Cardiac fibroblast (primary cell): ENCODE results near the gene RPL39.
"Not testable (repeated sequence)": the region's sequence is repeated elsewhere in the genome, so short reads cannot be mapped to it uniquely, and the experiment has no call there.

Experiments used
- DNase-seq, 2 donors: peaks; one replicate each; pipeline versions ENCODE4 v3.0.0 to v3.0.0-alpha.2; 2010; ENCODE audit warnings: low read depth in 2 of 2
- H3K4me3 ChIP-seq, 2 donors: replicated peaks in 1 of 2; 1 replicate in 1 of 2; 2 replicates in 1 of 2; pipeline ENCODE4 v1.5.1; 2011; ENCODE audit warnings: low read depth in 2 of 2, low read length in 2 of 2, mild to moderate bottlenecking in 2 of 2, moderate library complexity in 1 of 2
- CTCF ChIP-seq: IDR thresholded peaks from one replicate; pipeline ENCODE4 v1.5.1; 2011; ENCODE audit warnings: low read depth, mild to moderate bottlenecking, low read length, inconsistent platforms

The RPL39 gene

DNA sequence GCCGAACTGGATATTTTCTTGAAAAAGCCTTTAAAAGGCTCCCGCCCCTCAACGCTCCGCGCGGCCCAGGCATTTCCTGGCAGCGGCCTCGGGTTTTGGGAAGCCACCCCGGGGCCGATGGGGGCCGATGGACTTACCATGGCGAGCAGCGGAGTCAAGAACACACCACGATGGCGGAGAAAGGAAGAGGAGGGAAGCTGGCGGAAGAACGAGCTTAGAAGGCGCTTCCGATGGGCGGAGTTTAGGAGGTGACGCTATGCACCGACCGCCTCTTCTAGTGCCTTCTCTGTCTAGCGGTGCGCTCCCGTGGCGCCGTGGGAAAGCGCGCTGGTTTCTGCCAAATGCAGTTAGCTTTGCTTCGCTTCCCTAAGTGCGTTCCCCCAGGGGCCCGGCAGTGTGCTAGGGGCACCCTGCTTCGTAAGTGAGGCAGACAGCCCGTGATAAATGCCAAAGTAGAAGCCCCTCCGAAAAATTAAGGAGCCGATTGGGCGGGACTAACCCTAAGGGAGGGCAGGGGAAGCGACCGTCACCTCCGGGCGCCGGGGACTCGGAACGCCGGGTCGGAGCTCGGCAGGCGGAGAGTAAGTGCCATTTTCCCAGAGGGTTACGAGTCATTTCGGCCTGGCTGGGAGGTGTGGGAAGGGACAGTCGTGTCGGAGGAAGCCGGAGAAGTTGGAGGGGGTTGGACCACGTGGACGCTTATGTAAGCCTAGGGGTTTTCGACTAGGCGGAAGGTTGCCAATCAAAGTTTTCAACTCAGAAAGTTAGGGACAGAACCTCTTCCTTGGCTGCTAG lies at the start of gene RPL39:
Gene RPL39, minus strand, starts transcription at position 194 of the 795 bp plus-strand sequence. Its CDS starts 54 bp downstream, at position 140.
- peak within 1 kb of the TSS; percentile 72 to 74 for H3K4me3 ChIP-seq
- no peak for TF ChIP-seq CTCF
- DNase-seq: peak; percentile 91

GRCh38 chrX:119833905-119834304 lies 42.5 kb upstream of the RPL39 start:
- no peak for TF ChIP-seq CTCF
- no peak overlapping the region for H3K4me3 ChIP-seq
- DNase-seq: no peak

DNA sequence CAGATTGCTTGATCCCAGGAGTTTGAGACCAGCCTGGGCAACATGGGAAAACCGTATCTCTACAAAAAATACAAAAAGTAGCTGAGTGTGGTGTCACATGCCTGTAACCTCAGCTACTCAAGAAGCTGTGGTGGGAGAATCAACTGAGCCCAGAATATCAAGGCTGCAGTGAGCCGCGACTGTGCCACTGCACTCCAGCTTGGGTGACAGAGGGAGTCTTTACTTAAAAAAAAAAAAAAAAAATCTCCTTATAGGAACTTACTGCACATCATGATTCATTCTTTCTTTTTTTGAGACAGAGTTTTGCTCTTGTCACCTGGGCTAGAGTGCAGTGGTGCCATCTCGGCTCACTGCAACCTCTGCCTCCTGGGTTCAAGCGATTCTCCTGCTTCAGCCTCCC lies 37.0 kb upstream of the RPL39 start:
- DNase-seq: no peak
- no peak for TF ChIP-seq CTCF
- no peak overlapping the region for H3K4me3 ChIP-seq

- no peak overlapping the region for H3K4me3 ChIP-seq
- TF ChIP-seq CTCF: no peak
- peak; percentile 18 to 57 for DNase-seq
These were observed 35.0 kb upstream of the RPL39 start for GRCh38 chrX:119826399-119826959.

GRCh38 chrX:119824221-119824620 lies 32.8 kb upstream of the RPL39 start:
- not testable (repeated sequence) for DNase-seq, H3K4me3 ChIP-seq

- not testable (repeated sequence) for H3K4me3 ChIP-seq
- peak in 1 of 2 donors; percentile 33 for DNase-seq
These were observed 30.3 kb upstream of the RPL39 start for GRCh38 chrX:119821703-119822102.

GRCh38 chrX:119817130-119817690 lies 25.8 kb upstream of the RPL39 start:
- peak; percentile 9 to 11 for DNase-seq
- no peak for TF ChIP-seq CTCF
- H3K4me3 ChIP-seq: no peak overlapping the region
